HG02885 (cell line): ENCODE data around the gene NMB.
"Not testable (repeated sequence)": the region's sequence is repeated elsewhere in the genome, so short reads cannot be mapped to it uniquely, and the experiment has no call there.

Experiments used
- ATAC-seq: cut with Tn5 transposase; IDR thresholded peaks from one replicate; pipeline ENCODE4 v1.9.1; 2021; ENCODE audit warnings: mild to moderate bottlenecking; ENCODE audit not compliant: unreplicated experiment, poor library complexity

NMB gene, protein sequence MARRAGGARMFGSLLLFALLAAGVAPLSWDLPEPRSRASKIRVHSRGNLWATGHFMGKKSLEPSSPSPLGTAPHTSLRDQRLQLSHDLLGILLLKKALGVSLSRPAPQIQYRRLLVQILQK

DNA sequence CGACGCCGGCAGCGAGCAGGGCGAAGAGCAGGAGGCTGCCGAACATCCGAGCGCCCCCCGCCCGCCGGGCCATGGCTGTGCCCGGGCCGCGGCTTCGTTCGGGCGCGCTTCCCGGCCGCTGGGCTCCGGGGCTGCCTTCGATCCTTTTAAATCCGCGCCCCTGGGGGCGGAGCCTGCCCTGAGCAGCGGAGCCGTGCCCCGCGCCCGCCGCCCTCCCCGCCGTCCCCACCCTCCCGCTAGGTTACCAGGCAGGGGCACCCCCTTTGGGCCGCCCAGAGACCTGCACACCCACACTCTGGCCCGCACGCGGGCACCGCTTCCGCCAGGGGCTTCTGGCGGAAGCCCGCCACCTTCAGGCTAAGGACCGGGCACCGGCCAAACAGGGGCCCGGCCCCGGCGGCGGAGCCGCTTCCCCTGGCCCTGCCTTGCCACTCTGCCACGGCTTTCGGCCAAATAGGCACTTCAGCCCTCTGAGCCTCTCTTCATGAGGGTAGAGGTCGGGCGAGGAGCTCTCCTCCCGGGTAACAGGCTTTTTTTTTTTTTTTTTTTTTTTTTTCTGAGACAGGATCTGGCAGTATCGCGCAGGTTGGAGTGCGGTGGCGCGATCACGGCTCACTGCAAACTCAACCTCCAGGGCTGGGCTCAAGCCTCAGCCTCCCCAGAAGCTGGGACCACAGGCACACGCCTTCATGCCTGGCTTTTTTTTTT lies at the start of gene NMB:
Gene NMB, minus strand, starts transcription at position 120 of the 708 bp plus-strand sequence. Its CDS starts 47 bp downstream, at position 73.
- ATAC-seq: peak; percentile 70

DNA sequence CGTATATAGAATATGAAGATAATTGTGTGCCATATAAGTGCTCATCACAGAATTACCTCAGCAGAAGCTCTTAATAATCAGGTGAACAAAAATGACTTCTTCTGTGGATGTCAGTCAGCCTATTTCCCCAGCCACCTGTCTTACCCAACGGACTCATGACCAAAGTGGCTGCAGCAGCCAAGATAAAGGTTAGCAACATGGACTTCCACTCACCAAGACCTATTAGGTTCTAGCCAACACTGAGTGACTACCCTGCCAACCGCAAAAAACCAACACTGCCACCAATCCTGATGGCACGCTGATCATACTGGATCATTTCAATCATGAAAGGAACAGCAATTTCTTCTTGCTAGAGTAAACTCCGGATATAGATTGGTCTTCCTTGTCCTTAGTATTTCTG lies 45.8 kb upstream of the NMB start:
- ATAC-seq: no peak

DNA sequence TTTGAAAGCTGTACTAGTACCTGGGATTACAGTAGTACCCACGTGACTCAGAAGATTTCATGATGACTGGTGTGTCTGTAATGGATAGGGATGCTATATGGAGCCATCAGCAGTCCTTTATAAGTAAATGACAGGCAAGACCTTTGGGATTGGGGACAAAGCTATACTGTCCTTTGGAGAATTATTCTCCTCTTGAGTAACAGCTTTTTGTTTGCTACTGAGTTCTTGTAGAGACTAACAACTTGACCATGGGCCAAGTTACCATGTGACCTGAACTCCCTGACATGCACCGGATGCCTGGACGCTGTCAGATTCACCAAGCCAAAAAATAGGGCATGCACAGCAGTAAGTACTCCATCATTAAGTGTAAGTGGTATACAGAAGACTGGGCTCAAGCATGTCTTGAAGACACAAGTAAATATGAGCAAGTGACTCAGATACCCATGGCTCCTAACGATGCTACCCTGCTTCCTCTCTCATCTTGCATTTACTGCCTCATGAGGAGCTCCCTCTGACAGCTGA lies 45.0 kb upstream of the NMB start:
- ATAC-seq: no peak

DNA sequence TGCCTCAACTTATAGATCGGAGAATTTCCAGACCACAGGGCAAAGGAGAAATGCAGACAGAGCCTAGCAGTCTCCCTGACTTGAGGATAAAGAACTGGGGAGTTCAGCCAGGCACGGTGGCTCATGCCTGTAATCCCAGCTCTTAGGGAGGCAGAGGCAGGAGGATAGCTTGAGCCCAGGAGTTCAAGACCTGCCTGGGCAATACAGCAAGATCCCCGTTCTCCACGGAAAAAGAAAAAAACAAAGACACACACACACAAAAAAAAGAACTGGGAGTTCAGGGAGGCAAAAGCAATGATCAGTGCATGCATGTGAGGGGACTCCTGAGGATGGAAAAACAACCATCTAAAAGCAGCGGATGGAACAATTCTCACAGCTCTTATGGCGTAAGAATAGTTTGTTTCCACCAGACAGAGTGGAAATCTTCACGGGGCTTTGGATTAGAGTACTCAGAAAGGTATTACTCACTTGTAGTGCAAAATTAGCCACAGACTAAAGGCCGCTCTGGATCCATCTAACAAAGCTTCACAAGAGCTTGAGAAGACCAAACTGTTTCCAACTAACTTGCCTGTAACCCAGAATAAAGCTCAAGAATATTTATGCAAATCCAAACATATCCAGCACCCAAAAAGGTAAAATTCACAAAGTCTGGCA lies 41.7 kb upstream of the NMB start:
- ATAC-seq: no peak

DNA sequence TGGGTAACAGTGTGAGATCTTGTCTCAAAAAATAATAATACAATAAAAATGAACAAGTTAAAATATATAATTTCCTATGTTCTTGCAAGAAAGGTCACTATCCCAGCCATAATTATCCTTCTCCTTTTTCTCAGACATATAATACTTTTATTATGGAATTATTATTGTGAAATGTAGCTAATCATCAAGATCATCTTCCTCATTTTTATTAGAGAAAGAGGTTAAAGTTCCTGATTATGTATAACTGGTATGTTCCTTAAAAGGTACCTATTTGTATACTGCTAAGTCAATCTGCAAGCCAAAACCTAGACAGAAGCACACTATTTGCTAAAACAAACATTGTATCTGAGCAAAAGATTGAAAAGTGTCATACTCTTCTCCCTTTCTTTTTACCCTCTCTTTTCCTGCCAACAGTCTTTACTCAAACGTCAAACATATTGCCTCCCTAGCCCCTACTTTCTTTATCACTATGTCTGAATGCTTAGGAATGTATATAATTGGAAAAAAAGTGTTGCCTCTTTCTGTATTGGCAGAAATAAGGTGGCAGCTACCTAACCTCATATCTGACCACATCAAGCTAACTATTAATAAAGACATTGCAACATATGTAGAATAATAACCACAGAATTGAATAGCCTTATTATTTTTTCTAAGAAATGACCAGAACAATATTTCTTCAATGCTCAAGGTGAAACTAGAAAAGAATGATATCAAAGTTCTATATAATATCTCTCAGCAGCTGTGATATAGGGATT lies 39.4 kb upstream of the NMB start:
- no peak for ATAC-seq

DNA sequence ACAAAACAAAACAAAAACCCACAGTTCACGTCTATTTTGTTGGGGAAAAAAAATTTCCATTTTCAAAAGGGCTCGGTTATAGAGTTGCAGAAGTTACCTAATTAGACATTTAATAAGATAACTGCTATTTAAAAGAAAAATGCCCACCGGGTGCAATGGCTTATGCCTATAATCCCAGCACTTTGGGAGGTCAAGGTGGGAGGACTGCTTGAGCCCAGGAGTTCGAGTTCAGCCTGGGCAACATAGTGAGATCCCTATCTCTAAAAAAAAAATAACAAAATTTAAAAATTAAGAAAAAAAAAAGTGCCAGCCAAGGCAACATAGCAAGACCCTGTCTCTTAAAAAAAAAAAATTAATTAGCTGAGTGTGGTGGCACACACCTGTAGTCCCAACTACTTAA lies 38.8 kb upstream of the NMB start:
- ATAC-seq: no peak

DNA sequence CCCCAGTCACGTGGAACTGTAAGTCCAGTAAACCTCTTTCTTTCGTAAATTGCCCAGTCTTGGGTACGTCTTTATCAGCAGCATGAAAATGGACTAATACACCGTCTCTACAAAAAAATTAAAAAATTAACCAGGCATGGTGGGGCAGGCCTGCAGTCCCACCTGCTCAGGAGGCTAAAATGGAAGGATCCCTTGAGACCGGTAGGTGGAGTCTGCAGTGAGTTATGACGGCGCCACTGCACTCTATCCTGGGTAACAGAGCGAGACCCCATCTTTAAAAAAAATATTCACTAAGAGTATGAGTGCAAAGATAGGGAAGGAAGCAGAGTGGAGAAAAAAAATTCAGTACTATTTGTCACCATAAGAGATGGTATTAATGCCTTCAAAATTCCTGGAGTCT lies 32.3 kb upstream of the NMB start:
- no peak for ATAC-seq

DNA sequence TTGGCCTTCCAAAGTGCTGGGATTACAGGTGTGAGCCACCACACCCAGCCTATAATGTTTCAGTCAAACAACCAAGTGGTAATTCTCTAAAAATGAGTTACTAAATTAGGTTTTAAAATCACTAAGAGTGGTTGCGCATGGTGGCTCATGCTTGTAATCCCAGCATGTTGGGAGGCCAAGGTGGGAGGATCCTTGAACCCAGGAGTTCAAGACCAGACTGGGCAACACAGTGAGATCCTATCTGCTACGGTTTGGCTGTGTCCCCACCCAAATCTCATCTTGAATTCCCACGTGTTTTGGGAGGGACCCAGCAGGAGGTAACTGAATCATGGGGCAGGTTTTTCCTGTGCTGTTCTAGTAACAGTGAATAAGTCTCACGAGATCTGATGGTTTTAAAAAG lies 31.9 kb upstream of the NMB start:
- no peak for ATAC-seq

DNA sequence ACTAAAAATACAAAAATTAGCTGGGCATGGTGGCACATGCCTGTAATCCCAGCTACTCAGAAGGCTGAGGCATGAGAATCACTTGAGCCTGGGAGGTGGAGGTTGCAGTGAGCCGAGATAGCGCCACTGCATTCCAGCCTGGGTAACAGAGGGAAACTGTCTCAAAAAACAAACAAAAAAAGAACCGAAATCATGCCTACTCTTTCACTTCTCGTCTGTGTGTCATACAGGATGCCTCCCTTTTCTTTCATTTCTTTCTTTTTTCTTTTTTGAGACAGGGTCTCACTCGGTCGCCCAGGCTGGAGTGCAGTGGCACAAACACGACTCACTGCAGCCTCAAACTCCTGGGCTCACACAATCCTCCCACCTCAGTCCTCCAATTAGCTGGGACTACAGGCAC lies 28.4 kb upstream of the NMB start:
- ATAC-seq: not testable (repeated sequence)

DNA sequence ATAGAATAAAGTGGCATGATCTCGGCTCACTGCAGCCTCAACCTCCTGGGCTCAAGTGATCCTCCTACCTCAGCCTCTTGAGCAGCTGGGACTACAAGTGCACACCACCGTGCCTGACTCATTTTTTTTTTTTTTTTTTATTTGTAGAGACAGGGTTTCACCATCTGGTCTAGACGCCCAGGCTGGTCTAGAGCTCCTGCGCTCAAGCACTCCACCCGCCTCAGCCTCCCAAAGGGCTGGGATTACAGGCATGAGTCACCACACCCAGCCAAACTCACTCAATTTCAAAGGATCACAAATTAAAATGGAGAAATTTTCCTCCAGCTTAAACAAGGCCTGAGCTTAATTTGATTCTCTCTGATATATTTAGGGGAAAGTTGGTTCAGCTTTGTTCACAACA lies 27.3 kb upstream of the NMB start:
- no peak for ATAC-seq

DNA sequence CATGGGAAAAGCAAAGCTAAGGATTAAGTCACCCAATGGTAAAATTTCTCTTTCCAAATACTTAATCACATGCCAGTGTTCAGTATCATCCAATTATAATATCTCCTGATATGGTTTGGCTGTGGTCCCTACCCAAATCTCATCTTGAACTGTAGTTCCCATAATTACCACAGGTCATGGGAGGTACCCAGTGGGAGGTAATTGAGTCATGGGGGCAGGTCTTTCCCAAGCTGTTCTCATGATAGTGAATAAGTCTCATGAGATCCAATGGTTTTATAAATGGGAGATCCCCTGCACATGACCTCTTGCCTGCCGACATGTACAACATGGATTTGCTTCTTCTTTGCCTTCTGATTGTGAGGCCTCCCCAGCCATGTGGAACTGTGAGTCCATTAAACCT lies 26.1 kb upstream of the NMB start:
- ATAC-seq: no peak

DNA sequence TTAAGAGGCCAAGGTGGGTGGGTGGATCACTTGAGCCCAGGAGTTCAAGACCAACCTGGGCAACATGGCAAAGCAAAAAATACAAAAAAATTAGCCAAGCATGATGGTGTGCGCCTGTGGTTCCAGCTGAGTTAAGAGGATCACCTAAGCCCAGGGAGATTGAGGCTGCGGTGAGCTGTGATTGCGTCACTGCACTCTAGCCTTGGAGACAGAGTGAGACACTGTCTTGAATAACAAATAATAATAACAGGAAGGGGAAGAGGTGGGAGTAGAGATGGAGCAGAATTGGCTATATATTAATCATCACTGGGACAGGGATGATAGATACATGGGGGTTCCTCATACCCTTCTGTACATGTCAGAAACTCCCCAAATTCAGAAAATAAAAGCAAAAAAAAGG lies 23.8 kb upstream of the NMB start:
- ATAC-seq: no peak

DNA sequence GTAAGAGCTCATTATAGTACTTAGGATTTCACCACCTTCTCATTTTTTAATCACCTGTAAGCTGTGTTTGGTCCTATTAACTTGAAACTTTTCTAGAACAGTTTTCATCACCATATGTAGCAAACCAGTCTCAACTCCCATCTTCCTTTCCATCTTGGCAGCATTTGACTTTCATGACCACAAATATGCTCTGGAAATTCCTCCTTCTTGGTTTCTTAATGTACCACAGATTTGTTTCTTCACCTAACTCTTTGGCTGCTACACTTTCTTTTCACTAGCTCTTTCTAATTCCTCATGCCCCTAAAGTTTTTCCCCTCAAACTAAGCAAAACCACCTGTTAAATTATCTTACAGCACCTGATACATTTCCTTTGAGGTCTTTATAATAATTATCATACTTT lies 13.2 kb upstream of the NMB start:
- no peak for ATAC-seq

DNA sequence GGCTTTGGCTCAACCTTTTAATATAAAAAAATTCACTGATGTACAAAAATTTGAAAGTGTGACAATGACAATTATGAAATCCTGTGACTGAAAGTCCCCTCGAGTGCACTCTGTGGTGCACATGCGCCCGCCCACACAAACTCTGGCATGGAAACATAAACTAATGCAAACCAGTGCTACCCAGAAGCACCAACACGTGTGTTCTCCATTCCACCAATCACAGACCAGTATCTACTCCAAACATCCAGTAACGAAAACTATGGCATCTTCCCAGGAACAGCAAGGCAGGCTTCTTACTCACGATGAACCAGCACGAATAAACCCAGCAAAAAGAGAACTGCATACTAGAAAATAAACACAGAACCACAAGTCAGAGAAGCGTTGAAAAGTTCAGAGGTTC lies 11.7 kb upstream of the NMB start:
- no peak for ATAC-seq

DNA sequence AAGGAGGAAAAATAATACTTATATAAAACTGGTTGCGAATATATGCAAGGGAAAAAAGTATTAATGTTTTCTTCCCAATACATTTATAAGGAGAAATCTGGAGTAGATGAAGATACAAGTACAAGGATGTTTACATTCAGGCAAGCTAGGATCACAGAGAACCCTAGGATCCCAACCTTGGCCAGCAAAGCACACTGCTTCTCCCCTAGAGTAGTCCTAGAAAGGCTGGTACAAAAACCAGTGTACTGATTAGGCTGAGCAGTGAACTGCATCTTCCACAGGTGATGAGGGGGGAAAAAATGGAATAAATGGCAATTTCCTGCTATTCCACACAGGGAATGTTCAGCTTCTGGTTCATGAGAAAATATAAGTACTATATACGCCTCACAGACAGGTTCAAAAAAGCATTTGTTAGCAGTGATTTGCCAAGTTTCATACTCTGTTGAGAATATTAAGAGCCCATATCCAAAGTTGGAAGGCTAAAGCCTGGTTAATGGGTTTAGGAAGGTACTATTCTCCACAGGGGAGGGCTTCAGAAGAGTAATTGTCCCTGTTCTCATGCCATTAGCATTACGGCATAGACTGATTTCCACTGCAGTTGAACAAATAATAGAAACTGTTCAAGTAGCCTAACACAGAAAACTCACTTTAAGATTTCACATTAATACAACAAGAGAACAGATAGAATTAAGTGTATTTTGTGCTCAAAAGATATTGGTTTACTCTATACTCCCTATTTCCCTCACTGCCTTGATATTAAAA lies 10.4 kb upstream of the NMB start:
- ATAC-seq: no peak

DNA sequence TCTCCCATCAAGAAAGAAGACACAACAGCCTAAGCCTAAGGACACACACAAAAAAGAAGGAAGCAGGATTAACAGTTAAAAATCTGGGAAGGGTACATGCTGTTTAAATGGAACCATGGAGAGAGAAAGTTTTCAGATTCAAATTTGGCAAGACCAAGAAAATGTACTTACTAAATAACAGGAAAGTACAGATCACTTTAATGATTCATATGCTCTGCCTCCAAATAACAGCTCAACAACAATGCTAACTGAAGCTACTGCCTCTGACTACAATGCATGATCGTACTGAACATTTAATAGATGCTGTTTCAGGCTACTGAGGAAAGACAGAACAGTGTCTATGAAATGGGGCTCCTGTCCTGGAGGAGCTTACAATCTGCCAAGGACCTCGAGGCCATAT lies 8.4 kb upstream of the NMB start:
- no peak for ATAC-seq

DNA sequence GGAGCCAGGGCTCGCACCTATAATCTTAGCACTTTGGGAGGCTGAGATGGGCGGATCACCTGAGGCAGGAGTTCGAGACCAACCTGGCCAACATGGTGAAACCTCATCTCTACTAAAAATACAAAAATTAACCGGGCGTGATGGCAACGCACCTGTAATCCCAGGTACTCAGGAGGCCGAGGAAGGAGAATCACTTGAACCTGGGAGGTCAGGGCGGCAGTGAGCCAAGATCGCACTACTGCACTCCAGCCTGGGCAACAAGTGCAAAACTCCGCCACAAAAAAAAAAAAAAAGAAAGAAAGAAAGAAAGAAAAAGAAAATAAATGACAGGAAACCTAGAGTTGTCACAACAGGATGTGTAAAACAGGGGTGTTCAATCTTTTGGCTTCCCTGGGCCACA lies 3.0 kb upstream of the NMB start:
- no peak for ATAC-seq

DNA sequence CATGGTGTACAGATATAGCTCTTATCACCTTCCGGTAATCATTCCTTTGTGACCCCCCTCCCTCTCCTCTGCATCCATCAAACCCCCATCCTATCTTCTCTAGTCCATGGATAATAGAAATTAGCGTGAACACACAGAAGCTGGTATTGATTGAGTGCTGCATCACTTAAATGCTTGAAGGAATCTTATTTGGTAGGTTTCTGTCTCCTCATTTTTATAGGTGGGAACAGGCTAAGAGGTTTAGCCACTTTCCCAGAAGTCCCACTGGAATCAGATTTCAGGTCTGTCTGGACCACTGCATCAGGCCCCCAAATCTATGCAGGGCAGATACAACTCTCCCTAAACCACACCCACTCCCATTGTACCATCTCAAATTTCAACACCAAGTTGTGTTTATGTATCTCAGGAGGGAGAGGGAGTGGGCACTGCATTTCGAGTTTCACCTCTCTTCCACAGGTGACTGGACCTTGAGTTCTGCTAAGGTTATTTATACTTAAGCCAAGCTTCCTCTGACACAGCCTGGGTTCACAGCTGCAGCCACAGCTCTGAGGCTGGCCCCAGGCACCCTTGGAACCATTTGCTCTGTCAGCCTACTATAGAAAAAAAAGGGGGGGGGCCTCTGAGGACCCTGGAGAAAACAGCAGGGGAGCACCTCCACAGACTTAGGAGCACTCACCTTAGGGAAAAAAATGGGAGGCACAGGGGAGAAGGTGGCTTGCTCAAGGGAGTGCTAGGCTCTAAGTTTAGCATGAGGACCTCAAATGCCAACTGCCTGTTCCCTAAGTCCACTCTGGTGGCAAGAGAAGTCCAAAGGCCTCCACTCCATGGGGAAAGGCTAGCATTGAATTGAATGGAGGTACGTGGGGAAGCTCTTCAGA lies 2.1 kb upstream of the NMB start:
- no peak for ATAC-seq

DNA sequence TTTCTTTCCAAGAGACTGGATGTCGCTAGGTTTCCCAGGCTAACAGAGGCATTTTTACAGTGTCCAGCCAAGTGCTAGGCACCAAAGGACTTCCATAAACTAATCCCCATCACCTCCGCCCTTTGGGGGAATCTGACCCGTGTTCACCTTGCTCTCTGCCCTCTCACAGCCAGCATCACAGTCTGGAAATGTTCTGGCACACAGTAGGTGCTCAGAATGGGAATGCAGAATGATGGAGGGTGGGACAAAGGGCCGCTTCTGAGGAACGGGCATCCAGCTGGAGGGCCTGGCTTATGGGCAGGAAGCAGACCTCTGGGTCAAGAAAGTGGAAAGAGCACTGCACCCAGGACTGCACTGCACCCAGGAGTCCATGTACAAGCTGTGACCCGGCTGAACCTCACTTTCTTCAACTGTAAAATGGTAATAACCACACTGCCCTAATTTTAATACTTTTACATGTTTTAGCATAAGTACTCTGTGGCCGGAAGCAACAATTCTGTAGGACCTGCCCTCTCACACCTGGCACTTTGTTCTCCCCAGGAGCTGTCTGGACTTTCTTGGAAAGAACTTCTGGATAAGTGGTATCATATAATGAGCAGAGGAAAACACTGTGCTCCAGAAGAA lies 901 bp upstream of the NMB start:
- ATAC-seq: no peak
